GM12892 (cell line): ENCODE results near the gene RCBTB1.

Source experiments
- POLR2AphosphoS5 ChIP-seq: IDR thresholded peaks from 2 replicates; pipeline ENCODE4 v1.6.1; 2011; ENCODE audit warnings: low read depth, low read length, control low read depth
- TAF1 ChIP-seq: IDR thresholded peaks from 2 replicates; pipeline ENCODE4 v1.6.1; 2011; ENCODE audit warnings: low read depth, mild to moderate bottlenecking, control low read depth, low read length, borderline replicate concordance

DNA sequence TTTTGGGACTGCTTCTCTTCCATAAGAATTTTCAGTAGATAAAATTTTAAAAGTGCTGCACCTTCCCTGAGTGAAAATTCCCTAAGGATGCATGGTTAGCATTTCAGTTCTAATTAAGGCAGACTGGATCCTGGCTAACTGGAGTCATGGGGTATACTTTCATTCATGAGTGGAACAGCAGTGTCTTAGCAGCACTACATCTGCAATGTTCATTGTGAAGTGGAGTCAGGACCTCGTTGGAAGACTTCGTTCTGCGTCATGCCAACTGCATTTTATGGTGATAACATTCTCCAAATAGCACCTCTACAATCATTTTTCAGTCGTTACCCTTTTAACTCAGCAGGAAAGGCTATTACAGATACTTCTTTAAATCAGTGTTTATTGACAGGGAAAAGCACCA is 64.1 kb downstream of the RCBTB1 start:
- no peak for TF ChIP-seq POLR2AphosphoS5
- TF ChIP-seq TAF1: no peak
